Fibroblast of upper back skin (primary cell): ENCODE data around the gene THSD7B.
"Not testable (repeated sequence)": the region's sequence is repeated elsewhere in the genome, so short reads cannot be mapped to it uniquely, and the experiment has no call there.

Source experiments
- DNase-seq: peaks from one replicate; pipeline ENCODE4 v3.0.0-alpha.2; 2013

THSD7B gene

DNA sequence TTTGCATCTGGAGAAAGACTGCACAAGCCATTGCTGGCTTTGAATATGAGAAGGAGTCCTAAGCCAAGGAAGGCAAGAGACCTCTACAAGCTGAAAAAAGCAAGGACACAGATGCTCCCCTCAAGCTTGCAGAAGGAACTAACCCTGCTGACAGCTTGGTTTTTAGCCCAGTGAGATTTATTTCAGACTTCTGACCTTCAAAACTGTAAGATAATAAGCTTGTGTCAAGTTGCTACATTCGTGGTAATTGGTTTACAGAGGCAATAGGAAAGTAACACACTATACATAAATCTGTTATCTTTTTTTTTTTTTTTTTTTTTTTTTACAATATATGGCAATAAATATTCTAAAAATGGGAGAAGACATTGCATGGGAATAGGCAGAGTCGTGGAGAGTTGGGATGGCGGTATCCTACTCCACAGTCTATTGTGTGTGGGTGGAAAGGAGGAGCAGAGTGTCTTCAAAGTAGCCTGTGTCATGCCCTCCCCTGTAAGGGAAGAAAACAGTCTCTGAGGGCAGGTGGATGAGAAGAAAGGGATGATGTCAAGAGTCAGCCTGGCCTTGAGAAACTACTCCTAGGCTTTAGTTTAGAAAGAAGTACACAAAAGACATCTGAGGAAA lies 196.9 kb downstream of the THSD7B start:
- no peak for DNase-seq

DNA sequence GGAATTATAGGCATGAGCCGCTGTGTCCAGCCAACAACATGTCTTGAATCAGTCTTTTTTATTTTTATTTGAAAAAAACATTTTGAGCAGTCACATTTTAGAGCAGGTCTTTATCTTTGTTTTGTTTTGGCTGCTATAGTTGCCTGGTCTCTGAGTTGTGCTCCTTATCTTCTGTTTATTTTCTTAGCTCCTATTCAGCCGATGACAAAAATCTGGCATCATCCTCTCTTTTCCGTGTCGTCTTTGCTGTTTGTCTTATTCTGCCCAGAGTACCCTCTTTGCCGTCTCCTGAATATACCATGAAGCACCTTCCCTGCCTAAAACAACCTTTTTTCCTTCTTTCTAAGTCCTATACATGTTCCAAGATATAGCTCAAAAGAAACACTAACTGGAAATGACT lies 201.1 kb downstream of the THSD7B start:
- no peak for DNase-seq

DNA sequence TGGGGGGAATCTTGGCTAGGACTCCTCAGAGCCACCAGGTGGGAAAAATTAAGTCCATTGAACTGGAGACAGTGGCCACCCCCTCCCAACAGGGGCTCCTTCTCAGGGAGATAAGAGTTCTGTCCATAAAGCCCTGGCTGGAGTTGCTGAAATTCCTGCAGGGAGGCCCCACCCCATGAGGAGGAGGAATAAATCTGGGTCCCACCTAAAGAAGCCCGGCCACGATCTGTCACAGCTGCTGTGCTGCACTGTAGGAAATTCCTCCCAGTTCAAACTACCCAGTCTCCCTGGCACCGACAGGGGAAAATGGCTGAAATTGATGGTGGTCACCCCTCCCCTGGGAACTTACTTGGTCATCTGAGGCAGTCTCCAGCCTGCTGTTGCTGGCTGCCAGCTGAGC lies 215.0 kb downstream of the THSD7B start:
- DNase-seq, result no peak

DNA sequence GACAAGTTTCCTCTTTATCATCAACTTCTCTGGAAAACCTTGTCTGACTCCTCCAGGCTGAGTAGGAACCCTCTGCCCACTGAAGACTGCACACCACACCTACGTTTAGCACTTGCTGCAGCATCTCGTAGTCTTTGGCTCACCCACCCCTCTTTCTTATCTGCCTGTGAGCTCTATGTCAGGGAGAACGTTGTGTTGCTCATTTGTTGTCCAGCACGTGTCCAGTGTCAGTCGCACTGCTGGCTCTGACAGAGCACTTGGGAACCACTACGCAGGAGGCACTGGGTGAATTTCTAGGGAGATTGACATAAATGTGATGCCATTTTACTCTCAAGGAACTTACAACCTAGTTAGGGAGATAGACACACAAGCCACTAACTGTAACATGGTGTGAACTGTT lies 216.3 kb downstream of the THSD7B start:
- not testable (repeated sequence) for DNase-seq

DNA sequence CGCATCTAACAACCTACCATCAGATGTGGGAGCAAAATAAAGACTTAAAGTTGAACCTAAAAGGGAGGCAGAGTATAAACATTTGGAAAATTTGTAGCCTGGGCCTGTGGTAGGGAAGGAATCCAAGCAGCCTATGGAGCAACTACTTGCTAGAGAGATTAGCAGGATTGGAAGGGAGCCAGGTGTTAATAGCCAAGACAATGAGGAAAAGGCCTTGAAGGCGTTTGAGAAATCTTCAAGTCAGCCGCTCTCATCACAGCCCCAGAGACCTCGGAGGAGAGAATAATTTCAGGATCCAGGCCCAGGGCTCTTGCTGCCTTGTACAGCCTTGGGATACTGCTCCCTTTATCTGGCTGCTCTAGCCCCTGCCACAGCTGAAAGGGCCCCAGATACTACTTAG lies 219.7 kb downstream of the THSD7B start:
- no peak for DNase-seq

DNA sequence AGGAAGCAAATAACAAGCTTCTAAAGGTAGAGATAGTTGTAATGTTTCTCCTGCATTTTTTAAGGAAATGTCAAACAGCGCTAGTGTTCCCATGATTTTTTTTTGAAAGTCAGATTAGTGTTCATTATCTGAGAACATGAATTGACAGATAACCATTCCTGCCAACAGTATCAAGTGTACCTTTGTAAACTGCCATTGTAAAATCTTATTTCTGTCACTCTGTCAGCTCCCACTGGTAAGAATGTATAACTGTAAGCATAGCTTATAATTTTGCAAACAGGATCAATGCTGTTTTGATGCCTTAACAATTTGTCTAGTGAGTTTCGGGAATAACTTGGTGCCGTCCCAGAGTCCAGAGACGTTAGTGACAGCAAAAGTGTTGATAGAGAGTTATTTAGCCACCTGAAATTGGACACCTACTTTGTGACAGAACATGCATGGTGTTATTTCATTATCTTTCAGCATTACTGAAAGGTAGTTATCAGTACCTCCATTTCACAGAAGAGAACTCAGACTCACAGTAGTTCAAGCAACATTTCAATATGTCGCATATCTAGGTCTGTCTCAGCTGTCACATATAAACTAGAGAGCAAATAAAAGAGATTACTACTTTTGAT lies 221.4 kb downstream of the THSD7B start:
- DNase-seq, result no peak

DNA sequence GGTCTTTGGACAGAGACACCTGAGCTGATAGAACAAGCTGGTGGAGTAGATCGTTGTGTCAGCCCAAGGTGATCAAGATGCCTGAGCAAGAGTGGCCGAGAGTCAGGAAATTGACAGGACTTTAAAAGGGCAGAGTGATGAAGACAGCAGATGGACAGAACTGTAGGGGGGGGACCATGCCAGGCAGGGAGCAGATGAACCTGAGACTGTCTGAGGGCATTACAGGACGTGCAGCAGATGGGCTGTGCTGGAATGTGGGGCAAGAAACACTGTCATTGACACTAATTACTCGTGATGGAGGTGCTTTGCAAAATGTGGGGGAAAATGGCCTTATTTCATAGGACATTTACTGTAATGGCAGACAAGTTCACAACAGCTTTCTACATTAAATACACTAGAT lies 225.0 kb downstream of the THSD7B start:
- DNase-seq, result no peak

DNA sequence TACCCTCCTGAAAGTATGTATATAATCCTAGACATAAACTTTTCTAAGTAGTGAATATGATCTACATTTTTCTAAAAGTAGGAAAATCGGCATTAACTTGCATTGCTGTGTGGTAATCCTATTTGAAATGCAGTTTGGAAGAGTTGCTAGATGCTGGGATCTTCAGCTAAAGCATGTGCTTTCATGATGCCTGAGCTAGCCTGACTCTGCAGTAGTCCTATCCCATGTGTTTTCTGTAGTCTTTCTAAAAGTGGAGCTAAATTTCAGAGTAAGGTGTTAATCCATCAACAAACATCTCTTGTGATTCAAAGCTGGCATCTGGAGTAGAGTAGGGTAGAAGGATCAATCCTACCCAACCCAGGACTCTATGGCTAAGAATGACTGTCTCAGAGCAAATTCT lies 229.4 kb downstream of the THSD7B start:
- no peak for DNase-seq

DNA sequence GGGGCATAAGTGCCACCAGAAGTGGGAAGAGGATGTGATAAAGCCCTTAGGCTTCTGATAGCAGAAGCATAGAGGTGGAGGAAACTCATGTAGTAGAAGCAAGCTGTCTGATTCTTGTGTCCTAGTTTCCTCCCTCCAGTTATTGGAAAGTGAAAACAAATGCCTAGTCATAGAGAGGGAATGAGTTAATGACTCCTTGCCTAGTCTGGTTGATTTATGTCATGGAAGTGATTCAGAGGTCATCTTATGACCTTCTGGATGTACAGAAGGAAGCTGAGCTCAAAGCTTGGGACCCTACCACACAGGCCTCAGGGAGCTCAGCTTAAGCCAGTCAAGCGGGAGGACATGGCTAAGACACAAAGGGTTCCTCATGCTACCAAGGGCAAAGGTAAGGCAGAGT lies 232.2 kb downstream of the THSD7B start:
- DNase-seq, result no peak

DNA sequence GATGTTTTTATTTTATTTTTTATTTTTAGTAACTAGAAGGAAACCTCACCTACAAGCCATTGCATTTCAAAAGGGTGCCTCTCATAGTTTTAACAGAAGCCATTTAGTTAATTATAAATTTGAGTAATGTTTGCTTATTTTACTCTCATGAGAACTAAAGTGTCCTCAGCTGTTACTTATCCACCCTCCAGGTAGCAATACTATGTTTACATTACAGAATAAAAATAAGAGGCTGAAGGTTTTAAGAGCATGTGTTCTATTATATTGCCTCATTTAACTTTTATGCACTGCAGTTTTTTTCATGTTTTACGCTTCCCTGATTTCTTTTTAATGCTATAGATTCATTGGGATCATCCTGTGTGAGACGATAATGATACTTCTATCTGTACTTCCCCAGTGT lies 235.5 kb downstream of the THSD7B start:
- no peak for DNase-seq

DNA sequence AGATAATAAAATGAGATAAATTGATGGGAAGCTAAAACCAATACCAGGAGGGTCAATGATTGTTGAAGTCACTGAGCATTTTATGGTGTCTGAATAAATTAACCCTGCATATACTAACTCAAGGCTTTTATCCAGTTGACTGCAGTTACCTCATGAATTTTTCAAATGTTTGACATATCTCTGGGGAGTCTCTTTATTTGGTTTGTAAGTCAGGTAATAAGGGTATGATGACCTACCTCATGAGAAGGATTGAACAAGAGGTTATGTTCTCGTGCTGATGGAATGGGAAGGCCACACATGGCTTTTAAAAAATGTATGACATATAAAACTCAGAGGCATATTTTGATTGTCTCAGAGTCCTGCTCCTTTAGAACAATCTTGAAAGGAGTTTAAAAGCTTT lies 237.6 kb downstream of the THSD7B start:
- DNase-seq, result no peak

DNA sequence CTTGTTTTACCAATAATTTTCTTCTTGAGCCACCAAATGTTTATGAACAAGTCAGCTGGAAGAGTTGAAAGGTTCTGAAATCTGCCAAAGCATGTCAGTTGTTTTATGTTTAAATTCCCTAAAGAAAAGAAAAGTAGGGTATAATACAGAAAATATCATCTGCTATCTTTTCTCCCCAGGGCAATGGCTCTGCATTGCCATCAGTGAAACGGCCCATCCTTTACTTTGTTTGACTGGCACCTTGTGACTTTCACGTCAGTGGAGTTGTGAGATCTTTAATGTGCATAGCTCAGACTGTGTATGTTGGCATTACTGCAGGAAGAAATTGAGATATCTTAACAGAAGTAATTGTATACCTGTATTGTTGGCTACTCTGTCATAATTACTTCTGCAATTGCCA lies 239.9 kb downstream of the THSD7B start:
- DNase-seq, result no peak

DNA sequence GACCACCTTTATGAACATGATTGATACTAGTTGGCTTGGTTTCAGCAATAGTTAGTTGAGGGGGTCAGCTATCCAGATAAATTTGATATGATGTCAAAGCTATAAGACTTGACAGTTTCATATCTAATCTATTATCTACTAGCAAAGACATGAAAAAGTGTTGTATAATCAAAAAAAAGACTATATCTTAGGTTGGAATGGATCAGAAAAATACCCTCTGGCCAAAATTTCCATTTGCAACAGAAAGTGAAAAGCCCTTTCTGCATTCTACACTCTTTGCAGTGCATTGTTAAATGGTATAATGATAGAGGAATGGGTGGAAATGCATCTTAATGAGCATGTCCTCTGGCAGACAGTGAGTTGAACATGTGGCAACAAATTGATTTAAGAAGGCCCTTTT lies 242.6 kb downstream of the THSD7B start:
- DNase-seq, result no peak

DNA sequence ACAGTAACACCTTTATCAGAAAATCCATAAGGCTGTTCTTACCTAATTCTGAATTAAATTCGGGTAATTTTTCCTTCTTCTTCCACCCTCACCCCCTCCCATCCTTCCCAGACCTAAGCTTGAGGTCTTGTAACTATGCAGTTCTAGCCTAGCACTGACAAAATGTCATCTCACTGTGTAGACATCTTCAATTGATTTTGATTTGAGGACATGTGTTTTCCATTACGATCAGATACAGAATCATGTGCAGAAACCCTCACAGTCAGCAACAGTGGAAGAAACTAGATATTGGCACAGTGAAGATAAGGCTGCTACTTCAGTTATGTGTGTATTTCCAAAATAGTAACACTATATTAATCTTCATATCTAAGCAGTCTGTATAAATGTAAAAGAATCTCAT lies 244.6 kb downstream of the THSD7B start:
- DNase-seq, result no peak

DNA sequence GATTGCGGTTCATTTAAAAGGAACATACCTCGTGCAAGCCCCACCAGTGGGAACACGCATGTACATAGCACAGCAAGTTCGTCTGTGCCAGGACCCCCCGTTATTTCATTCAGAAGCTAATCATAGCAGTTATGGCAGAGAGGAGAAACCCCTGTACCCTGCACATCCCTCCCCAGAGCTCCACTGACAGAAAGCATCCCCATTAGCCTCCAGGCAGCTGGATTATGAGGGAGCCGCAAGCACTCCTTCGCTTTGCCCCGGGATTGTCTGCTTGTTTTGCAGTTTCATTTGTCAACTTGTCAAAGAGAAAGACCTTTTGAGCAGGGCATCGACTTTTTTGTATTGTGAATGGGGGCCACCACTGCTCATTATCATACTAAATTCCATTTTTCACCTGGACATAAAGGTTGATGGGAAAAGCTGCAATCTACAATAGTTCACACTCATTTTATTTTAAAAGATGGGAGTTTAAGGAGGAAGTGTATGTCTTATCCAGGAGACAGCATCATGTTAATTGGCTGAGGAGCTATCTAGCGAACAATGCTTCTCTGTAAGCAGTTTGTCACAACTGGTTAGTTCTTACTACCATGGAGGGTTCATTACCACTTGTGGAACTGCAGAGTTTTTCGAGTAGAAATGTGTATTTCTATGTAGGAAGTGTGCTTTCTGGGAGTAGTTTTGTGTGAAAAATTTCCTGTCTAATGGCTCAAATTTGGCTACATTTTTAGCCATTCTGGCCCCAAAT lies 255.3 kb downstream of the THSD7B start:
- no peak for DNase-seq

DNA sequence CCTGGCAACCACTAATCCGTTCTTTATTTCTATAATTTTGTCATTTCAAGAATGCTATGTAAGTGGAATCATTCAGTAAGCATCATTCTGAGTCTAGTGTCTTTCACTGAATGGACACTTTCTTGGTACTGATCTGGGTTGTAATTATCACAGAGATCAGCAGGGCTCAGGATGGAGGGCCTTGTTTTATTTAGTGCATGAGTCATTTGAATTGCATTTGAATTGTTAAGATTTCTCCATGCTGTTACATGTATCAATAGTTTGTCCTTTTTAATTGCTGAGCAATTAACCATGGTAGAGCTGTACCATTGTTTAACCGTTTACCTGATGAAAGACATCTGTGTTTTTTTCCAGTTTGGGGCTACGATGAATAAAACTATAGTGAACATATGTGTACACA lies 256.4 kb downstream of the THSD7B start:
- DNase-seq, result no peak

DNA sequence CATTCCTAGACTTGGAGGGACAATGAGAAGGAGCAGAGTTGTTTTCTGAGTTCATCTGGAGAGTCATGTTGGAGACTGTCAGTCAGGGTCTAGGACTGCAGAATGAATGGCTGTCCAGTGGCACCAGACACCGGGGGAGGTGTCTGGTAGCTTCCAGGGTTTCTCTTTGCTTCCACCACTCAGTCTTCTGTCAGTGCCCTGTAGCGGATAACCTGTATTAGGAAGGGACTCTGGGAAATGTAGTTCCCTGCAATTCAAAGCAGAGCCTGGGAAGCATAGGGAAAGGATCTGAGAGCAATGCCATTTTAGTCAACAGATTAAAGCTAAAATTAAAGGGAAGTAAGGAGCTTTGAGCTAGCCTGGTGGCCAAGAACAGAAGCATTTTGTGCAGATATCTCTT lies 257.9 kb downstream of the THSD7B start:
- DNase-seq, result no peak

DNA sequence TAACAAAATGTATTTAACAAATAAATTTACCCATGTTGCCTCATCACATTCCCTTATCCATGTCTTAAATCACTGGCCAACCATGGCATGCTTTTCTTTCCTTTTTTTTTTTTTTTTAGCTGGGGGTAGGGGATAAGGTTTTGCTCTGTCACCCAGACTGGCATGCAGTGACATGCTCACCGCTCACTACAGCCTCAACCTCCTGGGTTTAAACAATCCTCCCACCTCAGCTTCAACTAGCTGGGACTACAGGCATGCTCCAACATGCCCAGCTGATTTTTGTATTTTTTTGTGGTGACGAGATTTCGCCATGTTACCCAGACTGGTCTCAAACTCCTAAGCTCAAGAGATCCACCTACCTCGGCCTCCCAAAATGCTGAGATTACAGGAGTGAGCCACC lies 266.4 kb downstream of the THSD7B start:
- DNase-seq, result no peak

DNA sequence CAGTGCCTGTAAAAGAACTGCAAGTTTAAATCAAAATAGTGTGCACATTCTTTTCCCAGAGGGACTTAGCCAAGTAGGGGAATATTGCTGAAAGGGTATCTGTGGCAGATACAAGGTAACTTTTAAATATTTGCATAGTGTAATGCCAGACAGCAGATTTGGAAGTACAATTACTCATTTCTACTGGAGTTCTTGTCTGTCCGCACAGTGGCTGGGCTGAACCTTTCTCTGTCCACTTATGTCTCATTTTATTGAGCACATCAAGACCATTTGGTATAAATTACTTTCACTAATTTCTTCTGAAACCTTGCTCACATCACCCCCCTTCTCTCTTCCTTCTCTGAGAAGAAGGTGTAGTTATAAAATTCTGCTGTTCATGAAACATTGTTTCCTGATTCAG lies 271.3 kb downstream of the THSD7B start:
- no peak for DNase-seq

DNA sequence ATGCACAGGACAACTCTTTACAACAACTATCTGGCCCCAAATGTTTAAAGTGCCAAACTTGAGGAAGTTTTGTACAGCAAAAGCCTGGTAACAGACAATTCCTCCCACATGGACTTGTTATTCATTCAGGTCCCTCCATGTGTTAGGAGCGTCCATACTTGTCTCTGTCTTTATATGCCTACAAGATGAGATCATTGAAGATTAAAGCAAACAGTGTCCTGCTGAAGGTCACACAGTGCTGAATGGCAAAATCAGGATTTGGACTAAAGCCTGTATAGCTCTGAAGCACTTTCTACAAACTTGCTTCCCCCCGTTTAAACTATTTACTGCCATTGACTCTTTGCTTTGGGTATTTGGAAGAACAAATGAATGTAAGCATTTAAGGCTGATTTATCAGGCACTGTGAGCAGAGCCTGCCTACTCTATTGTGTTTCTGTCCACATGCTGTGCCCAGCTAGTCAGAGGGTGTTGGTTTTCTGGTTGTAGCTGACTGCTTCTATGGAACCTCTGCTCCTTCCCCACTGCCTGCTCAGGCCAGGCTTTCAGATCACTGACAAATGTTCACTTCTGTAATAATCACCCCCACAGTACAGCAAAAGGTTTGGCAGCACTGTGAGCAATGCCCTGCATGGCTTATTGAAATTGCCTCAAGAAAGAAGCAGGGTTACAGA lies 274.3 kb downstream of the THSD7B start:
- DNase-seq, result no peak

DNA sequence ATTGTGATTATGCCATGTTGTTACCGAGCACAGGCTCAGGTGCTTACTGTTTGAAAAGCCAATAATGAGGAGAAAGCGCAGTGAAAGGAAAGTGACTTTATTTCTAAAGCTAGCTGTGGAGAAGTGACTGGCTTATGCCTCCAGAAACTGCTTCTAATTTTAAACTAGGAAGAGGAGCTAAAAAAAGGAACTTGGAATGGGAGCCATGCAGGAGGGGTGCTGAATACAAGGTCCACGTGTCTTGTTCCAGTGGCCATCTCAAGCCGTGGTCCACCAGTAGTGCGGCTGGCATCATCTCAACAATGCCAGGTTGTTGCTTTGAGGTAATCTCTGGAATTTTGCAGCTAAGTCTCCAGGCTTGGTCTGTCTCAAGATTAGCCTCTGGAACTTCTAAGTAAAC lies 282.0 kb downstream of the THSD7B start:
- DNase-seq, result no peak

DNA sequence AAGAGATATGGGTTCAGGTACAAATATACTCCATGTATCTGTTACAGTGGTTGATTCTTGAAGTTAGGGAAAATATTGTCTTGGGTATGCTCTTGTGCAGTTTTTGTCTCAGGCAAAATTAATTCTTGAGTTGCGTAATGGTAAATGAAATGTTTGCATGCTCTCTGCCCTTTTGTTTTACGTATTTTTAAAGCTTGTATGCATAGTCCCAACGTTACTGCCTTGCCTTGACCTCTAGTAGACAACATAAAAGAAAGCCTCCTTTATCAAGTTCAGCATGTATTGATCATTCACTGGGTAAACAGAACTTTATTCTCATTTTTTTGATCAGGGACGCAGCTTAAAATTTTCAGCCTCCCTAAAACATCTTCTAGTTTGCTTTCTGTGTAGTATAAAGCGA lies 283.1 kb downstream of the THSD7B start:
- DNase-seq, result no peak

DNA sequence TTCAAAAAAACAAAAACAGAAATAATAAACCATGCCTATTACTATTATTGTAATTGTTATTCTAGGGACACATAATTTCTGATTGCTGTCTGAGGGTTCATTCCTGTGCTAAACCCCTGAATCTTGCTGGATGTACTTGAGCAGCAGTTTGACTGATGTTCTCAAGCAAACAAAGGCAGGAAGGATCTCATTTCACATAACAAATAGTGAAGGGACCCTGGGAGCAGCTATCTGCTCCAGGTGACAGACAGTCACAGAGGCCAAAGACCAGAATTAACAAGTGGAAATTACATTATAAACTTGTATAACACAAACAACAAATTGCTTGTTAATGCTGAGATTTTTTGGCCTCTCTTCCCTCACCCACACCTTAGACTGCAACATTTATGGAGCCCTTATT lies 284.2 kb downstream of the THSD7B start:
- no peak for DNase-seq

DNA sequence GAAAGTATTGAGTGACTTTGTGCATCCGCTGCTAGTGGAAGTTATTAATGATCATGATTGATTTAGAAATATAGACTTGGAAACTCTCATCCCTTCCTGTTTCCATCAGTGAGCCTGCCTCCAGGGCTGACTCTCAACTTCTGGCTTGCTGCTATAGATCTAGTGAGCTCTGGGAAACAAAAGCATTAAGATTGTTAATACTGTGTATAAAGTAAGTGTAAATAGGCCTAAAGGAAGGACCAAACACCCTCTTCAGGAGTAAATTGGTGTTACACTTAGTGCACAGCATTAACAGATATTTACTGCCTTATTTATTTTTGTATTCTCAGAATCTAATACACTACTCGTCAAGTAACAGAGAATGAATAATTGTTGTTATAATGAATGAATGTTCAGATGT lies 285.6 kb downstream of the THSD7B start:
- no peak for DNase-seq
